ENCODE results near the gene ST6GAL1.

- TF ChIP-seq USF2 (IDR thresholded peaks at IDR 0.05; ENCODE audit: borderline replicate concordance, low read depth, low read length): no peak
- TF ChIP-seq NFYA (IDR thresholded peaks at IDR 0.05; ENCODE audit: borderline replicate concordance, low read depth, low read length): no peak
- no peak for TF ChIP-seq CTCF (IDR thresholded peaks at IDR 0.05 in 2 of 3, conservative IDR thresholded peaks at IDR 0.05 in 1 of 3; ENCODE audit: control insufficient read depth in 2 of 3, extremely low read depth in 1 of 3, insufficient read depth in 1 of 3, low read depth in 3 of 3, low read length in 3 of 3)
- no peak for TF ChIP-seq JUND (IDR thresholded peaks at IDR 0.05; ENCODE audit: low read depth, low read length)
- no peak for TF ChIP-seq NFXL1 (IDR thresholded peaks at IDR 0.05; ENCODE audit: borderline replicate concordance)
- TF ChIP-seq NKRF (conservative IDR thresholded peaks at IDR 0.05): no peak
- no peak for TF ChIP-seq YY1 (IDR thresholded peaks at IDR 0.05; ENCODE audit: low read depth, low read length)
These were observed 97.4 kb downstream of the ST6GAL1 start for GRCh38 chr3:187027531-187028278.

Data from GM12878 (cell line).